H1 (cell line): ENCODE results near the gene CDC14B. TPM values are rescaled to one million over a fixed set of nuclear protein-coding genes. Genes with fewer than 3 reads are reported as not detected.

Experiments used
- CTCF ChIA-PET: fragments of 300-600 bp; sonication (Branson Sonifier 250); formaldehyde crosslinking; loops from one replicate; lab custom pipeline; 2021; ENCODE audit not compliant: partially characterized antibody; lab: Charles Lee
- POLR2A ChIA-PET: fragments of 300-600 bp; sonication (Branson Sonifier 250); formaldehyde crosslinking; loops from one replicate; lab custom pipeline; 2021; ENCODE audit warnings: inconsistent platforms; ENCODE audit not compliant: partially characterized antibody; lab: Charles Lee
- DNase-seq, 2 experiments: peaks; one replicate each; pipeline versions ENCODE4 v3.0.0 to v3.0.0-alpha.2; 2010 to 2022; ENCODE audit warnings: low spot score in 2 of 2, low read depth in 1 of 2, mixed read lengths in 1 of 2
- FAIRE-seq: peaks from 2 replicates; lab custom pipeline; 2011; peaks lifted over from hg19 to GRCh38; lab: Jason Lieb, UNC
- H2AFZ ChIP-seq: 2 replicates; pipeline ENCODE4 v1.8.1; 2012; ENCODE audit warnings: low read length, inconsistent platforms
- H2AK5ac ChIP-seq: 2 replicates; pipeline ENCODE4 v1.6.1; 2013; ENCODE audit warnings: low read depth, low read length
- H2BK120ac ChIP-seq: replicated peaks from 2 replicates; pipeline ENCODE3; 2013; ENCODE audit warnings: low read depth, low read length, inconsistent platforms
- H2BK12ac ChIP-seq: 2 replicates; pipeline ENCODE4 v1.6.1; 2013; ENCODE audit warnings: low read depth, low read length
- H2BK15ac ChIP-seq: 2 replicates; pipeline ENCODE4 v1.6.1; 2013; ENCODE audit warnings: low read length
- H2BK20ac ChIP-seq: 2 replicates; pipeline ENCODE4 v1.6.1; 2013; ENCODE audit warnings: low read length
- H2BK5ac ChIP-seq: 2 replicates; pipeline ENCODE4 v1.6.1; 2013; ENCODE audit warnings: low read depth, low read length
- H3K14ac ChIP-seq: 2 replicates; pipeline ENCODE4 v1.6.1; 2013; ENCODE audit warnings: inconsistent platforms; ENCODE audit not compliant: insufficient read length
- H3K18ac ChIP-seq: 2 replicates; pipeline ENCODE4 v1.6.1; 2013; ENCODE audit warnings: low read length; ENCODE audit errors: extremely low read depth
- H3K23ac ChIP-seq: 2 replicates; pipeline ENCODE4 v1.6.1; 2013; ENCODE audit warnings: inconsistent platforms; ENCODE audit not compliant: insufficient read length
- H3K23me2 ChIP-seq: 2 replicates; pipeline ENCODE4 v1.6.1; 2013; ENCODE audit warnings: low read depth, low read length
- H3K27ac ChIP-seq: 2 replicates; pipeline ENCODE4 v1.6.1; 2011; ENCODE audit warnings: low read depth, low read length, inconsistent platforms
- H3K27me3 ChIP-seq, 4 experiments: replicated peaks in 1 of 4; 1 replicate in 1 of 4; 2 replicates in 3 of 4; pipeline versions ENCODE4 v1.6.1 to v1.8.1; 2011 to 2013; ENCODE audit warnings: low read length in 3 of 4, mild to moderate bottlenecking in 3 of 4, inconsistent platforms in 2 of 4, mixed read lengths in 2 of 4, moderate library complexity in 1 of 4; ENCODE audit not compliant: control insufficient read depth in 3 of 4, insufficient read depth in 3 of 4; ENCODE audit errors: extremely low read depth in 1 of 4
- H3K36me3 ChIP-seq, 4 experiments: 2 replicates each; pipeline versions ENCODE4 v1.6.1 to v1.8.1; 2011 to 2013; ENCODE audit warnings: mild to moderate bottlenecking in 4 of 4, low read length in 3 of 4, moderate library complexity in 2 of 4, control low read depth in 1 of 4, inconsistent platforms in 1 of 4; ENCODE audit not compliant: insufficient read depth in 4 of 4, control insufficient read depth in 2 of 4
- H3K4ac ChIP-seq: replicated peaks from 2 replicates; pipeline ENCODE3; 2013; ENCODE audit warnings: low read length, low read depth, mixed read lengths, inconsistent platforms; ENCODE audit not compliant: insufficient read length
- H3K4me1 ChIP-seq, 4 experiments: replicated peaks in 1 of 4; 1 replicate in 1 of 4; 2 replicates in 3 of 4; pipeline versions ENCODE4 v1.6.1 to v1.8.1; 2011 to 2013; ENCODE audit warnings: low read length in 3 of 4, inconsistent platforms in 2 of 4, mixed read lengths in 1 of 4; ENCODE audit not compliant: insufficient read depth in 4 of 4, control insufficient read depth in 3 of 4
- H3K4me2 ChIP-seq, 2 experiments: 2 replicates each; pipeline versions ENCODE4 v1.6.1 to v1.8.1; 2011 to 2013; ENCODE audit warnings: low read depth in 2 of 2, low read length in 2 of 2, control low read depth in 1 of 2, inconsistent platforms in 1 of 2, mild to moderate bottlenecking in 1 of 2; ENCODE audit not compliant: insufficient read depth in 1 of 2
- H3K4me3 ChIP-seq, 4 experiments: fragments of 200-600, 300-600 bp in 1 of 4; sonication (generic), shearing (Covaris generic), sonication (Bioruptor Twin) in 1 of 4; 2 replicates each; pipeline versions ENCODE4 v1.5.1 to v1.8.1; 2011 to 2016; ENCODE audit warnings: low read length in 4 of 4, low read depth in 3 of 4, control low read depth in 2 of 4, inconsistent platforms in 2 of 4, mild to moderate bottlenecking in 2 of 4, mixed read lengths in 1 of 4, moderate library complexity in 1 of 4; ENCODE audit not compliant: insufficient read depth in 2 of 4; ENCODE audit errors: extremely low read depth in 1 of 4
- H3K56ac ChIP-seq: replicated peaks from 2 replicates; pipeline ENCODE3; 2013; ENCODE audit warnings: low read depth, mild to moderate bottlenecking, mixed read lengths, low read length, inconsistent platforms; ENCODE audit not compliant: insufficient read length
- H3K79me1 ChIP-seq: 2 replicates; pipeline ENCODE4 v1.6.1; 2013; ENCODE audit warnings: low read depth, low read length, control low read depth
- H3K79me2 ChIP-seq, 2 experiments: 2 replicates each; pipeline versions ENCODE4 v1.6.1 to v1.8.1; 2012 to 2013; ENCODE audit warnings: low read length in 2 of 2, mild to moderate bottlenecking in 2 of 2, inconsistent platforms in 1 of 2; ENCODE audit not compliant: insufficient read depth in 2 of 2, control insufficient read depth in 1 of 2
- H3K9ac ChIP-seq, 4 experiments: replicated peaks in 1 of 4; 1 replicate in 1 of 4; 2 replicates in 3 of 4; pipeline versions ENCODE4 v1.6.1 to v1.8.1; 2011 to 2013; ENCODE audit warnings: low read depth in 3 of 4, low read length in 3 of 4, control low read depth in 2 of 4, mild to moderate bottlenecking in 2 of 4, moderate library complexity in 2 of 4, inconsistent platforms in 1 of 4; ENCODE audit errors: extremely low read depth in 1 of 4
- H3K9me3 ChIP-seq, 2 experiments: 2 replicates each; pipeline versions ENCODE4 v1.6.1 to v1.8.1; 2012 to 2013; ENCODE audit warnings: mild to moderate bottlenecking in 2 of 2, moderate library complexity in 2 of 2, control low read depth in 1 of 2, inconsistent platforms in 1 of 2, low read depth in 1 of 2, low read length in 1 of 2, mixed read lengths in 1 of 2; ENCODE audit not compliant: insufficient read depth in 2 of 2
- H4K20me1 ChIP-seq, 2 experiments: replicated peaks in 1 of 2; 2 replicates each; pipeline versions ENCODE3 to v1.8.1; 2011 to 2013; ENCODE audit warnings: inconsistent platforms in 2 of 2, low read length in 2 of 2, mild to moderate bottlenecking in 1 of 2; ENCODE audit not compliant: insufficient read depth in 2 of 2, control insufficient read depth in 1 of 2
- H4K5ac ChIP-seq: 2 replicates; pipeline ENCODE4 v1.6.1; 2013; ENCODE audit warnings: low read length, low read depth, mixed read lengths, inconsistent platforms; ENCODE audit not compliant: insufficient read length
- H4K8ac ChIP-seq: 2 replicates; pipeline ENCODE4 v1.8.0; 2013; ENCODE audit warnings: mild to moderate bottlenecking, moderate library complexity, low read length, inconsistent platforms; ENCODE audit not compliant: insufficient read depth; ENCODE audit errors: extremely low read depth
- H4K91ac ChIP-seq: replicated peaks from 2 replicates; pipeline ENCODE3; 2013; ENCODE audit warnings: low read length, mixed read lengths, inconsistent platforms; ENCODE audit not compliant: insufficient read length
- HDAC6 ChIP-seq: IDR thresholded peaks from one replicate; pipeline ENCODE4 v1.7.1; 2012; ENCODE audit warnings: low read depth, mild to moderate bottlenecking, inconsistent platforms, low read length, moderate library complexity
- WGBS, 2 experiments: shearing (Covaris generic) in 1 of 2; methylation state at CpG; one replicate each; pipeline versions ENCODE4 v1.1.6 to v1.1.7; 2013 to 2015; ENCODE audit warnings: low lambda C conversion rate in 2 of 2, mixed read lengths in 2 of 2, inconsistent platforms in 1 of 2, low coverage in 1 of 2, missing lambda C conversion rate in 1 of 2; ENCODE audit not compliant: insufficient replicate concordance in 2 of 2, insufficient coverage in 1 of 2, insufficient read length in 1 of 2; ENCODE audit errors: extremely low coverage in 1 of 2, missing lambda C conversion rate in 1 of 2; 5-methylcytosine and 5-hydroxymethylcytosine counted together
- polyA plus RNA-seq, 7 experiments: library from polyadenylated mRNA; depleted of rRNA in 3 of 7; stranded (reverse) in 5 of 7; unstranded in 2 of 7; fragments of >200 nt in 5 of 7; fragments of 200-250 nt in 2 of 7; gene quantifications; 1 replicate in 5 of 7; 2 replicates in 1 of 7; 4 replicates in 1 of 7; pipeline versions ENCODE4 v1.2.1 to v1.2.3, GENCODE V29; 2011 to 2013; ENCODE audit warnings: missing spikeins in 2 of 7, mixed read lengths in 2 of 7
- total RNA-seq: library from RNA; stranded (reverse); fragmentation: NEBNext Ultra II Directional; extraction: Animal tissue kit (Norgen Biotek cat#: 25700); gene quantifications from 2 replicates; pipeline ENCODE4 v1.2.1, GENCODE V29; 2021

Gene CDC14B
- total and polyA plus RNA-seq, 2 of the 8 experiments (the other 6 are each of a cell fraction or from before 2014, with no cell fraction given), result 17.2 to 44.6 TPM

- no peak for TF ChIP-seq HDAC6
- H4K20me1 ChIP-seq, result peaks cover 0 to 7% of the 10 kb centered on the region in 2 experiments
- H4K8ac ChIP-seq, result no peak overlapping the region
- no peak overlapping the region for H3K27ac ChIP-seq
- no peak overlapping the region for H3K18ac ChIP-seq
- FAIRE-seq (no peak), DNase-seq (no peak)
- 90% methylated on average over 12 of the region's 12 CpGs; no CpG with 5 or more reads in 1 of the 2 experiments for WGBS, 2 experiments
- no peaks in the 10 kb centered on the region for H3K27me3 ChIP-seq
- POLR2A ChIA-PET, result interaction anchor here (0.6 to 1.4 kb wide), 4 partner anchors 10 to 195 kb away, joined by 3 to 4 read pairs (median 3); no protein-coding TSS in a partner anchor
- no peak overlapping the region for H2BK12ac ChIP-seq
- H3K4me3 ChIP-seq, result no peak overlapping the region
- no peak overlapping the region for H3K4ac ChIP-seq
- no peak overlapping the region for H2BK5ac ChIP-seq
- no peak overlapping the region for H3K4me2 ChIP-seq
- H3K36me3 ChIP-seq, result peaks cover 0 to 28% (median 12%) of the 10 kb centered on the region in 4 experiments; a peak in 4 of 8 replicates
- no peak overlapping the region for H3K9ac ChIP-seq
- no peak overlapping the region for H3K23ac ChIP-seq
- no peaks in the 10 kb centered on the region for H3K9me3 ChIP-seq
- H3K14ac ChIP-seq, result no peak overlapping the region
- no peak overlapping the region for H4K91ac ChIP-seq
- H3K79me2 ChIP-seq, result no peaks in the 10 kb centered on the region
- CTCF ChIA-PET, result interaction anchor here (0.6 to 1.1 kb wide), 3 partner anchors 8 to 53 kb away, joined by 3 read pairs; no protein-coding TSS in a partner anchor
- no peak overlapping the region for H4K5ac ChIP-seq
- no peak overlapping the region for H3K56ac ChIP-seq
- H2BK20ac ChIP-seq, result no peak overlapping the region
- H3K79me1 ChIP-seq, result no peaks in the 10 kb centered on the region; the same call in 1 of the 2 replicates
- no peak overlapping the region for H2BK15ac ChIP-seq
- peaks cover 0 to 4% (median 0%) of the 10 kb centered on the region in 4 experiments; a peak in 1 of 7 replicates for H3K4me1 ChIP-seq
- no peak overlapping the region for H2BK120ac ChIP-seq
- no peak overlapping the region for H2AK5ac ChIP-seq
- H3K23me2 ChIP-seq, result no peaks in the 10 kb centered on the region
- H2AFZ ChIP-seq, result no peak overlapping the region
Observed at GRCh38 chr9:96489482-96489979, 130.1 kb downstream of the CDC14B start.
